Skeletal muscle satellite cell (primary cell): ENCODE measurements around the gene CCR9. TPM values are rescaled to one million over a fixed set of nuclear protein-coding genes. Genes with fewer than 3 reads are reported as not detected.

Experiments
- H3K27me3 ChIP-seq: 2 replicates; pipeline ENCODE4 v1.7.0; 2013; ENCODE audit warnings: low read length; ENCODE audit not compliant: control insufficient read depth, insufficient read depth
- H3K36me3 ChIP-seq: 2 replicates; pipeline ENCODE4 v1.7.0; 2013; ENCODE audit warnings: mild to moderate bottlenecking, control low read depth, low read length; ENCODE audit not compliant: insufficient read depth
- H3K4me1 ChIP-seq: 2 replicates; pipeline ENCODE4 v1.7.0; 2013; ENCODE audit warnings: low read length; ENCODE audit not compliant: control insufficient read depth, insufficient read depth
- H3K4me2 ChIP-seq: 2 replicates; pipeline ENCODE4 v1.7.0; 2013; ENCODE audit warnings: mild to moderate bottlenecking, low read length
- H3K4me3 ChIP-seq: 2 replicates; pipeline ENCODE4 v1.7.0; 2013; ENCODE audit warnings: low read length
- H3K9ac ChIP-seq: 2 replicates; pipeline ENCODE4 v1.7.0; 2013; ENCODE audit warnings: mild to moderate bottlenecking, low read depth, low read length, moderate library complexity
- H3K9me3 ChIP-seq: replicated peaks from 2 replicates; pipeline ENCODE4 v1.7.0; 2013; ENCODE audit warnings: mild to moderate bottlenecking, control low read depth, low read length
- small RNA-seq: library from RNA; depleted of rRNA; stranded (forward); fragments of <200 nt; gene quantifications from one replicate; pipeline ENCODE3, GENCODE V24; 2012

The CCR9 gene

DNA sequence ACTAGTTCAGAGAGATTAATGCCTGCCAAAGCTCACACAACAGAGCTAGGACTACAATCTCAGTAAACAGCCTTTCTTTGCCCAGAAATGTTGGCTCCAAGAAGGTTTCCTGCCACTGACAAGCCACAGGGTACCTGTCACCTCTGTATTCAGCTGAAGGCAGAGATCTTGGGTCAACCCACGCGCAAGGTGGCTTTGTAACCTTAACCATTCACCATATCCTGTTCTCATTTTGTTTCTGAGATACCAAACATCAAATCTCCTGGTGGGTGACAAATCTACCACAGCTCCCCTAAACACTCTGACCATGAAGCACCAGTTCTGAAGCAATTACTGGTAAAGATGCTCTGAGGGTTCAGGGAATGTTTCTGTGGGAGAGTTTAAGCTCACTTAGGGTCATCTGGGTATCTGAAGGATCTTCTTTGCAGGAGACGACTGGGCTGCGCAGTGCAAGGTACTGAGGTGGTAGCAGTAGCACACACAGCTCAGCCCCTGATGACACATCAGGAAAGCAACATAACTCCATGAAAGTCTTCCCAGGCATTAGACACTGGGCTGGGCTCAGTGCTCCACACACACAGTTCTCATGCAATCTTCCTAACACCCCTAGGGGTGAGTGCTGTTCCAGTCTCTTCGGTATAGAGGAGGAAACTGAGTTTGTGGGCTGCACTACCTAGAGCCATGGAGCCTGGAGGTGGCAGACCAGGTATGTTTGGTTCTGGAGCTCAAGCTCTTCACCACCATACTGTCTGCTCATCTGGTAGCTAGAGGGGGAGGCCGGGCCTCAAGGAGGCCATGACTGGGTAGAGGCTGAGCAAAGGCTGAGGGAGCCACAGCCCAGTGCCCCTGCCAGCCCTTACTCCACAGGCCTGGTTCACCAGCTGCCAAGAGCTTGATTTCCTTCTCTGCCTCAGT, 64.6 kb downstream of the CCR9 start:
- H3K4me3 ChIP-seq: no peak overlapping the region
- no peaks in the 10 kb centered on the region for H3K27me3 ChIP-seq
- H3K9me3 ChIP-seq: no peaks in the 10 kb centered on the region
- no peak overlapping the region for H3K4me2 ChIP-seq
- peaks cover 49% of the 10 kb centered on the region for H3K36me3 ChIP-seq
- H3K9ac ChIP-seq: no peak overlapping the region
- H3K4me1 ChIP-seq: peaks cover 16% of the 10 kb centered on the region

DNA sequence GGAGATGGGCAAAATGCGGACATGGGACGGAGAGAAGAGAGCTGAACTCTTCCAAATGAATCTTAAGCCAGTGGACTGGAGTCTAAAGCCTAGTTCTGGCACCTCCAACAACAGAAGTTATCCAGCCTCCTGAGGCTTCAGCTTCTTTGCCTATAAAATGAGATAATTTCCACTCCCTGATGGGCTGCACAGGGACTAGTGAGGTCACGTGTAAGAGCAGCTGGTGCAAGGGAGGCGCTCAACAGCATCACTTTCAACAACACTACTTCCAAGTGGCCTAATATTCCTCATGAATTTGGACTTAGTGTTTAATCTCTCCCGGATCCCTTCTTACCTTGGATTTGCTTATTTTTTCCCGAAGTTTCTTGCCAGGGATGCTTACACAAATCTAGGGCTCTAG, 65.6 kb downstream of the CCR9 start:
- Histone ChIP-seq H3K36me3 (peaks cover 43% of the 10 kb centered on the region), H3K4me2 (no peak overlapping the region), H3K4me3 (no peak overlapping the region), H3K9ac (no peak overlapping the region), H3K9me3 (no peaks in the 10 kb centered on the region), H3K27me3 (no peaks in the 10 kb centered on the region), H3K4me1 (peaks cover 16% of the 10 kb centered on the region)

DNA sequence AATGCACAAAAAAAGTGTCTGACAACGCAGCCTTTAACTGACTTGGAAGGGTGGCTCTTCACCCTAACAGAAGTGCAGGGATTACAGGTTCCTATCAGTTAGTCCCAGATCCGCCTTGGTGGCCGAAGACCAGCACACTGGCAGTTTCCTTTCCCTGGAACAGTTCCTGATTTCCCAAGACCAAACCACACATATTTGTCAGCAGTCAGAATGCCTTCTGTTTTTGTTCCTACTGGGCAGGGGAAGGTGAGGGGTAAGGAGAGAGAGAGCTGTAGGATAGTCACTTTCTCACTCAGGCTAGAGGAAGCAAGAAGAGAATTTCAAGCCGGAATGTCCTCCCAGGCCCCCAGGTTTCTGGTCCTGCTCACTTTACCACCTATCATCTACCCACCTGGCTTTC, 66.1 kb downstream of the CCR9 start:
- no peaks in the 10 kb centered on the region for H3K27me3 ChIP-seq
- no peak overlapping the region for H3K4me3 ChIP-seq
- no peak overlapping the region for H3K9ac ChIP-seq
- peaks cover 43% of the 10 kb centered on the region for H3K36me3 ChIP-seq
- no peaks in the 10 kb centered on the region for H3K9me3 ChIP-seq
- H3K4me1 ChIP-seq: peaks cover 16% of the 10 kb centered on the region
- H3K4me2 ChIP-seq: no peak overlapping the region

Small RNA genes within 50 kb of the gene (small RNA-seq; reads per million reads assigned to genes)
- gene RF00019: not detected
